KOPT-K1 (cell line): ENCODE measurements around the gene SLC2A8.

ENCODE experiments used
- H3K27ac ChIP-seq: fragments of 200-600 bp; sonication (generic); 2 replicates; pipeline ENCODE4 v1.5.1; 2016; ENCODE audit warnings: antibody characterized with exemption, mild to moderate bottlenecking, low read depth, low read length; ENCODE audit not compliant: poor library complexity, severe bottlenecking
- H3K36me3 ChIP-seq: fragments of 200-600 bp; sonication (generic); 2 replicates; pipeline ENCODE4 v1.5.1; 2017; ENCODE audit warnings: antibody characterized with exemption, mild to moderate bottlenecking, low read length, moderate library complexity; ENCODE audit not compliant: insufficient read depth
- H3K9me3 ChIP-seq: fragments of 200-600 bp; sonication (generic); 2 replicates; pipeline ENCODE4 v1.5.1; 2017; ENCODE audit warnings: antibody characterized with exemption, low read length, mild to moderate bottlenecking; ENCODE audit not compliant: insufficient read depth, poor library complexity, severe bottlenecking

The SLC2A8 gene

DNA sequence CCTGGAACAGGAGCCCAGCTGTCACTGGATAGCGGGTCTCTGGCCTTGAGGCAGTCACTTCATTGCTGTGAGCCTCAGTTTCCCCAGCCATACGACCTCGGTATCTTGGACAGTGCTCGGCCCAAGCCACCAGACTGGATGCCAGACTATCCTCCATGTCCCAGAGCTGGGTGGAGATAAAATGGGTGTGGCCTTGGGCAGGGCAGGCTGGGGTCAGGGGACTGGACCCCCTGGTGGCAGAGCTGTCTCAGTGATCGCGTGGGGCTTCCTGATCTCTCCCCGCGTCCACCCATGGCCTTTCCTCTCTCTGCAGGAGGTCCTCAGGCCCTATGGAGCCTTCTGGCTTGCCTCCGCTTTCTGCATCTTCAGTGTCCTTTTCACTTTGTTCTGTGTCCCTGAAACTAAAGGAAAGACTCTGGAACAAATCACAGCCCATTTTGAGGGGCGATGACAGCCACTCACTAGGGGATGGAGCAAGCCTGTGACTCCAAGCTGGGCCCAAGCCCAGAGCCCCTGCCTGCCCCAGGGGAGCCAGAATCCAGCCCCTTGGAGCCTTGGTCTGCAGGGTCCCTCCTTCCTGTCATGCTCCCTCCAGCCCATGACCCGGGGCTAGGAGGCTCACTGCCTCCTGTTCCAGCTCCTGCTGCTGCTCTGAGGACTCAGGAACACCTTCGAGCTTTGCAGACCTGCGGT is 10.0 kb downstream of the SLC2A8 start:
- Histone ChIP-seq H3K9me3 (no peaks in the 10 kb centered on the region), H3K36me3 (no peaks in the 10 kb centered on the region), H3K27ac (no peak overlapping the region)

DNA sequence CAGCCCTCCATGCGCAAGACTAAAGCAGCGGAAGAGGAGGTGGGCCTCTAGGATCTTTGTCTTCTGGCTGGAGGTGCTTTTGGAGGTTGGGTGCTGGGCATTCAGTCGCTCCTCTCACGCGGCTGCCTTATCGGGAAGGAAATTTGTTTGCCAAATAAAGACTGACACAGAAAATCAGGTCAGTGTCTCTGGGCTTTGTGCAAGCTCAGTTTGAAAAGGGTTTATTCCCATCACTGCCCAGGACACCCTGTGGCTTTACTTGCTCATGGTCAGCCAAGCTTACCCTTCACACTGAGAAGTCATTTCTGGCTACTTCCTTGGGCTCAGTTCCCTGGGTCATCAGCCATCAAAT is 10.5 kb downstream of the SLC2A8 start:
- Histone ChIP-seq H3K27ac (no peak overlapping the region), H3K36me3 (no peaks in the 10 kb centered on the region), H3K9me3 (no peaks in the 10 kb centered on the region)

DNA sequence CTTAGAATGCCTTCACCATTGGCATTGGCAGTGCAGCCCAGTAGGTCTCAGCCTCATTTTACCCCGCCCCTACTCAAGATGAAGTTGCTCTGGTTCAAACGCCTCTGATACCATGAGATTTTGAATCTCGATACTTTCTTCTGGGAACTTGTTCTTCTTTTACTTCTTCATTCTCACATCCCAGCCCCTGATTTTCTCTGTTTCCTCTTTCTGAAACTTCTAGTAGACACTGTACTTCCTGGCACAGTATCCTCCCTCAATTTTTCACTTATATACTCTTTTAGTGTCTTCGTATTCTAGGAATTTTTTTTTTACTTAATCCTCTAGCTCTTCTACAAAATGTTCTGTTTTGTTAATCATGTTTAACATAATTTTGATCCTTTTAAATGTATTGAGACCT is 14.2 kb downstream of the SLC2A8 start:
- H3K36me3 ChIP-seq = no peaks in the 10 kb centered on the region
- H3K27ac ChIP-seq = no peak overlapping the region
- H3K9me3 ChIP-seq = no peaks in the 10 kb centered on the region

DNA sequence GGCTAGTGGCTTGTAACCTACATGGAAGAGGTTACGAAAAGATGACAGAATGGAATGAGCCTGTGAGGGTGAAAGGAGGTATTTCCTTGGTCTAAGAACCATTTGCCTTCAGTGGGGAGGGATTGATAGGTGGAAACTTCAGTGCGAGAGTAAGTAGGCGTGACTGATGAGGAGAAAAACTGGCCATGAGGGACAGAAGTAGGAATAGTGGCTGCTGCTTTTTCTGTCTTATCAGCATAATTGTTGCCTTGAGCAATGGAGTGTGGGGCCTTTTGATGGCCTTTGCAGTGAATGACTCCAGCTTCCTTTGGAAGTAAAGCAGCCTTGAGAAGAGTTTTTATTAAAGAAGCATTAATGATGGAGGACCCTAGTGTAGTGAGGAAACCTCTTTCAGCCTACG is 18.2 kb downstream of the SLC2A8 start:
- no peak overlapping the region for H3K27ac ChIP-seq
- no peaks in the 10 kb centered on the region for H3K36me3 ChIP-seq
- H3K9me3 ChIP-seq = no peaks in the 10 kb centered on the region

DNA sequence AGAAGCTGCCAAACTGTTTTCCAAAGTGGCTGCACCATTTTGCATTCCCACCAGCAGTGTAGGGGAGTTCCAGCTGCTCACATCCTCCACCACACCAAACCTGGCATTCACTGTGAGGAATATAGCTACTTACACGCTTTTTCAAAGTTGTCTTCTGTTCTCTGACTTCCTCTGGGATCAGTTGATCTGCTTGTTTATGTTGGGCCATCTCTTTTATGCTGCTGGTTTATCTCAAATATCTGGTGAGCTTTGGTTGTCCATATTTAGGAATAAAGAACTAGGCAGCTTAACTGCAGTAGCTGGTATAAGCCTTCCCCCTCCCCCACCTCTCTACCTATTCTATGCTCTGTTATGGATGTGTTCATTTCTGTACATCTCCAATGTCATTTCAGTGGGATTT is 18.7 kb downstream of the SLC2A8 start:
- no peaks in the 10 kb centered on the region for H3K9me3 ChIP-seq
- no peaks in the 10 kb centered on the region for H3K36me3 ChIP-seq
- no peak overlapping the region for H3K27ac ChIP-seq

DNA sequence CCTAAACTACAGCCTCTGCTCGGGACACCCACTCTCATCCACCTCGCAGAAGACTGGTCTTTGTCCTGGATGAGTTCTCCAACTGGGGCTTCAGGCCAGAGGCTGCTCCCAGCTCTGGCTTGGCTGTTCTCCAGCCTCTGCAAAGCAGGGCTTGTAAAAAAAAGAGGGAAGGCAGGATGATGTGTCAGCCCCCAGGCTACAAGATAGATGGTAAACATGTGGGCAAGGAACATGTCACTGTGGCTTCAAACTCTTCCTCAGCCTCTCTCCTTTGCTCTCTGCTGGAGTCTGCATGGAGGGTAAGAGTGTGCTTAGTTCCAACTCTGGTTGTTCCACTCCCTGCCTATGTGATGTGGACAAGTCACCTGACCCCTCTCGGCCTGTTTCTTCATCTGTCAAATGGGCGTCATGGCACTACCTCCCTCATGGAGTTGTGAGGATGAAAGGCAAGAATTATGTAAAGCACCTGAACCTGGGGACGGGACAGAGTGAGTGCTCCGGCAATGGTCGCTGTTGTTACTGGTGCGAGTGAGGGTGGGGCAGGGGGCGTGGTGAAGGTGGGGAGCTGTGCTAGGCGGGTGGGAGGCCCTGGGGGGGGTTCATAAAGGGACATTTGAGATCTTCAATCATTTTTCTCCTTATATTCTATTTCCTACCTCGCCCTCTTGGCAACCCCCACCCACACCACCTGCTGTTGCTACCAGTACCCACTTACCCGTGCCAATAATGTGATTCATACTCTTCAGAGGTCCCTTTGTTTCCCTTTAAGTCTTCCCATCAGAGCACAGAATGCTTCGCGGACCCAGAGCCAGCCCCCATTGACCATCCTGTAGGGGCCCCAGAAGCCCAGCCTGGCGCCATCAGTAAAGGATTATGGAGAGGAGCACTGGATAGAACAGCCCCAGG is 20.4 kb downstream of the SLC2A8 start:
- H3K36me3 ChIP-seq = no peaks in the 10 kb centered on the region

DNA sequence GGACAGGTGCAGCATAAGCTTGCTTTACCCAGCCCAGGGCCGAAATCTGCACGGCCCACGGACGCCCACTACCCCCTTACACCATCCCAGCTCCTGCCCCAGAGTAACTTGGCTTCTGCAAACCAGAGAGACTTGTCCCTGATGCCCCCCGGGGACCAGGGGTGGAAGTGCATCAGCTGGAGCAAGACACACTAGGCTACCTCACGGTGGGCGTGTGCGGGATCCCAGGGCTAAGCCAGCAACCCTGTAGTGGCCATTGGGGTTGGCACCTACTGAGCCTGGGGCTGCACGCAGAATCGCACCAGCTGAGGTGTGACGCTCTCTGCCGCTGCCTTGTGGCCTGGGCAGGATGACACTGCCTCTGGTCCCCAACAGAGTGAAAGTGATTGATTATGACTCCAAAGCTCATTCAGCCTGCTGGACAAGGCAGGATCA is 21.1 kb downstream of the SLC2A8 start:
- Histone ChIP-seq H3K9me3 (no peaks in the 10 kb centered on the region), H3K27ac (no peak overlapping the region), H3K36me3 (no peaks in the 10 kb centered on the region)

More for the DNA sequence above, 20.4 kb downstream of the SLC2A8 start:
- Histone ChIP-seq H3K9me3 (no peaks in the 10 kb centered on the region), H3K27ac (no peak overlapping the region)

DNA sequence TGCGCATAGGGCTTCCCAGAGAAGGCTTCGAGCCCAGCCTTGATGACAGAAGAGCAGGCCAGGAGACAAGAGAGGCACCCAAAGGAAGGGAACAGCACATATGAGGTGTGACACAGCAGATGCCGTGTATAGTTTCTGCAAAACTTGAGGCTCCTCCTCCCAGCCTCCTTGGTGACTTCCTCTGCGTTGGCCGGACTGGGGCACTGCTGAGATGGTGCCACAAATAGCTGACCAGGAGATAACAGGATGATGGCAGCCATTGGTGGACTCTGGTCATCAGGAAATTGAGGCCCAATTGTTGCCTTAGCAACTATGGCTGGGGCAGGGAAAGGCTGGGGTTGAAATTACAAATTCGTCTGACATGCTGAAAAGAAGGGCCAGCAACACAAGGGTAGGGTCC is 22.4 kb downstream of the SLC2A8 start:
- H3K27ac ChIP-seq = no peak overlapping the region
- no peaks in the 10 kb centered on the region for H3K36me3 ChIP-seq
- H3K9me3 ChIP-seq = no peaks in the 10 kb centered on the region

DNA sequence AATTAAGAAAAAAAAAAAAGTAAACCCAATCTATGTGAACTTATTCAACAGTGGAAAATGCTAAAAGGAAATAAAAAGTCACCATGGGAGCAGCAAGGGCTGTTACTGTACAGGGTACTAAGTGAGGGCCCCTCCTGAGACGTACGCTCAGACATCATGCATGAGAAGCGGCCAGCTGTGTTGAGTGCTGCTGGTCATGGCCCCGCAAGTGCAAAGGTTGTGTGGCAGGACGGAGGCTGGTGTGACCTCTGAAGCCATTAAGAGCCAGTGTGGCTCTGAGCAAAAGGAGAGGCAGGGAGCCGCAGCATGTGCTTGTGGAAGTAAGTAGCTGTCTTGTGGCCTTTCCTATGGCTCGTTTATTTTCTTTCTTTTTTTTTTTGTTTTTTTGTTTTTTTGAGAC is 24.1 kb downstream of the SLC2A8 start:
- Histone ChIP-seq H3K9me3 (no peaks in the 10 kb centered on the region), H3K36me3 (no peaks in the 10 kb centered on the region), H3K27ac (no peak overlapping the region)

DNA sequence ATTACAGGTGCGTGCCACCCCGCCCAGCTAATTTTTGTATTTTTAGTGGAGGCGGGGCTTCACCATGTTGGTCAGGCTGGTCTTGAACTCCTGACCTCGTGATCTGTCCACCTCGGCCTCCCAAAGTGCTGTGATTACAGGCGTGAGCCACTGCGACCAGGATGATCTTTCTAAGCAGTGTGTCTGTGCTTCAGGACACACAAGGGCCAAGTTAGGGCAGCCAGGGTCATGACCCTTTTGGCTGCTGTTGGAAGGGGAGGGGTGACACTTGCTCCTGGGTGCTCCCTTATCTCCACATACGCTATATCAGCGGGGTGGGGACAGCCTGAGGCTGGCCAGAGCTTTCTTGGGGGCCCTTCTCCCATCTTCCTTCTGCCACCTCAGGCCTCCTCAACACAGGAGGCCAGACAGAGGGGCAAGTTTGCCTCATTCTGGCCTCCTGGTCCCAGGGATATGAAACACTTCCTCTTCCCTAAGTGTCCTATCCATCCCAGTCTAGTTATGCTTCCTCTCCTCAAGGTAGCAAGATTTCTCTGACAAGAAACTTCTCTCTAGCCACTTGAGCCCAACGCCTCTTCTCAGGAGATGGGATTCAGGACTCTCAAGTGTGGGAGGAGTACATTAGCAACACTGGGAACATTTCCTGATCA is 25.3 kb downstream of the SLC2A8 start:
- Histone ChIP-seq H3K27ac (no peak overlapping the region), H3K36me3 (no peaks in the 10 kb centered on the region)

DNA sequence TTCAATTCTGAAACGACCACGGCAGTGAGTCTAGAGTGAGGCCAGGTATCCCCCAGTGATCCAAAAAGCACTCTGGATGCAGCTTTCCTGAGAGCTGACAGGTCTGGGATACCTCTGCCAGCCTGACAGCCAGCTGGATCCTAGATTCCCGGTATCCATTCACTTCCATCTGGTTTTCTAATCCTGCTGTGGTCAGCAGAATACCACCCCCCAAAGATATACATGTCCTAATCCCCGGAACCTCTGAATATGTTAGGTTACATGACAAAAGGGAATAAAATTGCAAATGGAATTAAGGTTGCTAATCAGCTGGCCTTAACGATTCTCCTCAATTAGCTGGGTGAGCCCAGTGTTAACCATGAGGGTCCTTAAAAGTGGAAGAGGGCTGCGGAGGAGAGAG is 25.8 kb downstream of the SLC2A8 start:
- no peaks in the 10 kb centered on the region for H3K9me3 ChIP-seq
- no peak overlapping the region for H3K27ac ChIP-seq
- no peaks in the 10 kb centered on the region for H3K36me3 ChIP-seq

More for the DNA sequence above, 25.3 kb downstream of the SLC2A8 start:
- no peaks in the 10 kb centered on the region for H3K9me3 ChIP-seq

DNA sequence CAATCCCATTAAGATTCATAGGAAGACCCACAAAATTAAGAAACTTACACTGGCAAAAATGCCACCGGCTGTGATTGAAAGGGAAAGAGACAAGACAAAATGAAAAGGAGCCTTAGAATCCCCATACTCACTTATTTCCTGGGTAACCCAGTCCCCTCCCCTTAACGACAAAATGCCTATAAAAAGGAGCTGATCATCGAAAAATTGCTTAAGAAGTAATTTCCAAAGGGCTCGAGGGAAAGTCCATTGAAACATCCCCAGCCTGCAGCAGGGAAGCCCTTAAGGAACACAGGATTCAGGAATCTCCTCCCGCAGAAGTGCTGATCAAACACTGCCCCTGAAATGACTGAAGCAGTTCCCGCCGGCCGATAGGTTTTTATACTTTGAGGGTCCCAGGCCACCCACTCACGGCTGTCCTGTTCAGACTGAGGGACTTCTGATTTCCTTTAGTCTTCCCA is 26.5 kb downstream of the SLC2A8 start:
- peak overlapping the region; percentile 85 for H3K27ac ChIP-seq
- peaks cover 3% of the 10 kb centered on the region for H3K36me3 ChIP-seq
- no peaks in the 10 kb centered on the region for H3K9me3 ChIP-seq

DNA sequence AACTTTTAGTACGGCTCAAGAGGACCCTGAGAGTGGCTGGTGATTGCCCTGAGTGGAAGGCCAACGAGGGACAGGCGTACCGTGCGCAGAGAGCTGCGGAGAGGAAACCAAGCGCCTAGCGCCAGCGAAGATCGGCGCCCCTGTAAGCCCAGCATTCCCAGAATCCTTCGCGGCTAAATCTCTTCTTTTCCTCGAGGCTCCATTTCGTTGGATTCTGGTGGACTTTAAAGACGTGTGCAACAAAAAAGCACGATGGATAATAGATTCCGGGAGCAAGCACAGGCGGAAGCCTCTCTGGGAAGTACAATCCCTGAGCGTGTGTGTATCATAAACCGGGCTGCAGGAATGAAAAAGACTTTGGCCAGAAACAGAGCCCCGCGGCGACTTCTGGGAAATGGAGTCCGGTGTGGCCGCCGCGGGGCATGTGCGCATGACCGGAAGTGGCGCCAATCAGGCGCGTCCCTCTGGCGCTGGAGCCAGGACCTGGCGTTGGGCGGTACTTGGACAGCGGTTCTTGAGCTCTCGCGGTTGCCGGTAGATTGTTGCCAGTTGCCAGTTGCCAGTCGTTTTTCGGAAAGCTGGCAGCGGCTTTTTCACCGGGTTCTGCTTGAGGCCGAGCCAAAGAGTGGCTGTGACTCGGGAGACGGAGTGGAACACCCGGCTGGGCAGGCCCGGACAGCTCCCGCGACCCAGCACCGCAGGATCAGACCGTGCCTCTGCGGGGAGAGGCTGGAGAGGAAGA is 27.1 kb downstream of the SLC2A8 start, which contains the start of gene ZNF79:
ZNF79 (plus strand) TSS at position 449 of the 742 bp plus-strand sequence. CDS start 406 bp downstream, outside the sequence.
- peak within 1 kb of the TSS; percentile 85 for H3K27ac ChIP-seq
- H3K9me3 ChIP-seq = no peaks in the 10 kb centered on the region
- H3K36me3 ChIP-seq = peaks cover 9% of the 10 kb centered on the region

DNA sequence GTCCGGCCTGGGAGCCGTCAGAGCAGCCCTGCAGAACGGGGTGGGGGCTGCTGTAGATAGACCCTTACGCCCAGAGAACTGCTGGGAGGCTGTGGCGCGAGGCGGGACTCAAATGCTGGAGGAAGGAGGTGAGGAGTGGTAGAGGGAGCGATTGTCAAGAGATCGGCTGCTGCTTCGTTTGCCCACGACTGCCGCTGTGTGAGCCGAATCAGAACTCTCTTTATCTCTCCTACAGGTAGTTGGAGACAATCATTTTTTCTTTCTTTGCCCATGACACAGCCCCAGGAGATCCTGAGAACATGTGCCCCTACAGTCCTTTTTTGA is 27.7 kb downstream of the SLC2A8 start:
- peaks cover 14% of the 10 kb centered on the region for H3K36me3 ChIP-seq
- peak overlapping the region; percentile 85 for H3K27ac ChIP-seq
- no peaks in the 10 kb centered on the region for H3K9me3 ChIP-seq

DNA sequence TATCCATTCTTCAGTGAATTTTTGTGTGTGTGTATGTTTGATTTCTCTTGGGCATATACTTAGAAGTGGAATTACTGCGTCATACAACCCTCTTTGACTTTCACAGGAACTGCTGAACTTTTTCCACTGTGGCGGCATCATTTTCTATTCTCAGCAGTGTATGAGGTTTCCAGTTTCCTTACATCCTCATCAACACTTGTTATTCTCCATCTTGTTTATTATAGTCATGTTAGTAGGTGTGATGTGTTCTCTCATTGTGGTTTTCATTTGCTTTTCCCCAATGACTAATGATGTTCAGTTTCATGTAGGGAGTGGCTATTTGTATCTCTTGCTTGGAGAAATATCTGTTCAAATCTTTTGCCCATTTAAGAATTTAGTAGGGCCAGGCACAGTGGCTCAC is 29.8 kb downstream of the SLC2A8 start:
- Histone ChIP-seq H3K36me3 (peaks cover 32% of the 10 kb centered on the region), H3K27ac (no peak overlapping the region)

More for the DNA sequence above, 29.8 kb downstream of the SLC2A8 start:
- H3K9me3 ChIP-seq = no peaks in the 10 kb centered on the region
